HCT116 (cell line): Measurements from ENCODE around the gene KDM2B. TPM values are rescaled to one million over a fixed set of nuclear protein-coding genes. Genes with fewer than 3 reads are reported as not detected.

Experiments
- ATAC-seq: fragments of 200-7000 bp; cut with Tn5 transposase; 2 replicates; pipeline ENCODE4 v1.9.1; 2020; ENCODE audit warnings: mild to moderate bottlenecking, moderate library complexity
- BruUV-seq: library from RNA; stranded (reverse); fragments of 400-500 nt; replicated peaks from 2 replicates; lab custom pipeline; 2021; lab: Mats Ljungman, UMichigan
- CTCF ChIA-PET: fragments of 300-600 bp; sonication (Branson Sonifier 250); formaldehyde crosslinking; loops from one replicate; lab custom pipeline; 2021; ENCODE audit warnings: antibody characterized with exemption; lab: Charles Lee
- POLR2A ChIA-PET: fragments of 300-600, 350-600 bp; sonication (Branson Sonifier 250); formaldehyde crosslinking; loops from one replicate; lab custom pipeline; 2021; ENCODE audit warnings: antibody characterized with exemption; lab: Charles Lee
- RAD21 ChIA-PET, 2 experiments: fragments of 300-600 bp; sonication (Branson Sonifier 250); formaldehyde crosslinking; loops; one replicate each; lab custom pipeline; 2023; ENCODE audit warnings: low total read pairs in 2 of 2; ENCODE audit not compliant: uncharacterized antibody in 2 of 2, unreplicated experiment in 2 of 2, low non-redundant PET in 1 of 2; lab: Charles Lee
- DNase-seq: peaks from one replicate; pipeline ENCODE4 v3.0.0-alpha.2; 2010; ENCODE audit warnings: low read depth, low spot score
- H2AFZ ChIP-seq: fragments of 200-600 bp; shearing (Covaris generic), sonication (generic); 2 replicates; pipeline ENCODE4 v1.6.1; 2017; ENCODE audit warnings: low read depth, mixed run types, mixed read lengths, antibody characterized with exemption, low read length; ENCODE audit not compliant: poor library complexity, severe bottlenecking
- H3K27ac ChIP-seq: 2 replicates; pipeline ENCODE4 v1.5.1; 2012; ENCODE audit warnings: low read depth, low read length
- H3K27me3 ChIP-seq: fragments of 200-600 bp; sonication (generic); 2 replicates; pipeline ENCODE4 v1.6.1; 2016; ENCODE audit warnings: mixed run types, low read length, mixed read lengths; ENCODE audit not compliant: insufficient read depth
- H3K36me3 ChIP-seq, 2 experiments: fragments of 200-500 bp in 1 of 2; fragments of 200-600 bp in 1 of 2; sonication (Bioruptor generic) in 1 of 2; sonication (generic) in 1 of 2; 2 replicates each; pipeline versions ENCODE4 v1.5.1 to v1.6.1; 2014 to 2016; ENCODE audit warnings: low read length in 2 of 2, inconsistent platforms in 1 of 2, mixed read lengths in 1 of 2, mixed run types in 1 of 2; ENCODE audit not compliant: insufficient read depth in 2 of 2, control insufficient read depth in 1 of 2
- H3K4me1 ChIP-seq, 2 experiments: fragments of 200-600 bp in 1 of 2; sonication (generic) in 1 of 2; 2 replicates each; pipeline versions ENCODE4 v1.5.1 to v1.6.1; 2012 to 2017; ENCODE audit warnings: low read length in 2 of 2, inconsistent platforms in 1 of 2, mild to moderate bottlenecking in 1 of 2, mixed read lengths in 1 of 2, mixed run types in 1 of 2, moderate library complexity in 1 of 2; ENCODE audit not compliant: insufficient read depth in 2 of 2, control insufficient read depth in 1 of 2
- H3K4me2 ChIP-seq: fragments of 200-600 bp; sonication (generic); 2 replicates; pipeline ENCODE4 v1.6.1; 2017; ENCODE audit warnings: mixed run types, low read length, mixed read lengths
- H3K4me3 ChIP-seq, 2 experiments: fragments of 200-600 bp in 1 of 2; sonication (generic) in 1 of 2; replicated peaks in 1 of 2; 2 replicates each; pipeline ENCODE4 v1.5.1; 2011 to 2016; ENCODE audit warnings: low read length in 2 of 2, control low read depth in 1 of 2, low read depth in 1 of 2, mild to moderate bottlenecking in 1 of 2, mixed read lengths in 1 of 2, mixed run types in 1 of 2
- H3K79me2 ChIP-seq: fragments of 200-600 bp; sonication (generic); 2 replicates; pipeline ENCODE4 v1.6.1; 2017; ENCODE audit warnings: mild to moderate bottlenecking, mixed run types, low read length, moderate library complexity, mixed read lengths; ENCODE audit not compliant: insufficient read depth
- H3K9ac ChIP-seq: fragments of 200-600 bp; sonication (generic); 2 replicates; pipeline ENCODE4 v1.6.1; 2016; ENCODE audit warnings: low read length, mixed read lengths
- H3K9me2 ChIP-seq: fragments of 200-600 bp; sonication (generic), shearing (Covaris generic); 2 replicates; pipeline ENCODE4 v1.6.1; 2017; ENCODE audit warnings: mixed run types, mild to moderate bottlenecking, moderate library complexity; ENCODE audit not compliant: insufficient read depth
- H3K9me3 ChIP-seq, 2 experiments: fragments of 200-500 bp in 1 of 2; fragments of 200-600 bp in 1 of 2; sonication (Bioruptor generic) in 1 of 2; sonication (generic) in 1 of 2; 2 replicates each; pipeline ENCODE4 v1.6.1; 2014 to 2017; ENCODE audit warnings: low read length in 2 of 2, mixed read lengths in 2 of 2, inconsistent platforms in 1 of 2, low read depth in 1 of 2, mild to moderate bottlenecking in 1 of 2, mixed run types in 1 of 2, moderate library complexity in 1 of 2; ENCODE audit not compliant: control insufficient read depth in 1 of 2, insufficient read depth in 1 of 2
- H4K20me1 ChIP-seq: fragments of 200-600 bp; sonication (generic), shearing (Covaris generic); 2 replicates; pipeline ENCODE4 v1.6.1; 2017; ENCODE audit warnings: mixed run types, mild to moderate bottlenecking, moderate library complexity; ENCODE audit not compliant: insufficient read depth
- ATF3 ChIP-seq: IDR thresholded peaks from 2 replicates; pipeline ENCODE4 v1.6.1; 2012
- CBX3 ChIP-seq: IDR thresholded peaks from 2 replicates; pipeline ENCODE4 v1.6.1; 2012; ENCODE audit warnings: low read depth
- CEBPB ChIP-seq: IDR thresholded peaks from 2 replicates; pipeline ENCODE4 v1.6.1; 2012; ENCODE audit warnings: low read depth
- EGR1 ChIP-seq: IDR thresholded peaks from 2 replicates; pipeline ENCODE4 v1.6.1; 2012; ENCODE audit warnings: low read depth
- ELF1 ChIP-seq: IDR thresholded peaks from 2 replicates; pipeline ENCODE4 v1.6.1; 2012; ENCODE audit warnings: low read depth, borderline replicate concordance
- EZH2 ChIP-seq: fragments of 200-600 bp; sonication (generic); IDR thresholded peaks from 2 replicates; pipeline ENCODE4 v1.6.1; 2017; ENCODE audit warnings: antibody characterized with exemption, mixed run types
- EZH2phosphoT487 ChIP-seq: fragments of 200-600 bp; IDR thresholded peaks from 2 replicates; pipeline ENCODE4 v1.6.1; 2018; ENCODE audit warnings: antibody characterized with exemption, borderline replicate concordance
- FOSL1 ChIP-seq: IDR thresholded peaks from 2 replicates; pipeline ENCODE4 v1.6.1; 2012; ENCODE audit warnings: low read depth
- POLR2A ChIP-seq: IDR thresholded peaks from 2 replicates; pipeline ENCODE4 v1.7.0; 2011; ENCODE audit warnings: borderline replicate concordance; ENCODE audit not compliant: insufficient read depth, insufficient read length; ENCODE audit errors: extremely low read depth
- SIN3A ChIP-seq: IDR thresholded peaks from 2 replicates; pipeline ENCODE4 v1.6.1; 2012; ENCODE audit warnings: low read depth
- SRF ChIP-seq: IDR thresholded peaks from 2 replicates; pipeline ENCODE4 v1.6.1; 2012; ENCODE audit warnings: low read depth
- TCF7L2 ChIP-seq: IDR thresholded peaks from 2 replicates; pipeline ENCODE4 v1.7.0; 2011; ENCODE audit warnings: borderline replicate concordance, inconsistent platforms; ENCODE audit not compliant: insufficient read depth, insufficient read length; ENCODE audit errors: extremely low read depth
- YY1 ChIP-seq: IDR thresholded peaks from 2 replicates; pipeline ENCODE4 v1.6.1; 2011; ENCODE audit warnings: low read length, low read depth, moderate library complexity, mild to moderate bottlenecking; ENCODE audit not compliant: insufficient replicate concordance; ENCODE audit errors: extremely low read depth
- ZFX ChIP-seq: fragments of 450-650 bp; IDR thresholded peaks from 2 replicates; pipeline ENCODE4 v1.6.1; 2017
- ZNF274 ChIP-seq: fragments of 200-500 bp; sonication (Bioruptor generic); IDR thresholded peaks from 2 replicates; pipeline ENCODE4 v1.6.1; 2014; ENCODE audit warnings: mild to moderate bottlenecking, low read depth, low read length, inconsistent platforms
- intact Hi-C: fragments of 100-400 bp; cut with micrococcal nuclease; formaldehyde crosslinking; loops from 2 replicates; pipeline ENCODE4 v1.10.0; 2022
- total RNA-seq: library from RNA; stranded (reverse); gene quantifications from one replicate; pipeline ENCODE4 v1.2.1, GENCODE V29; 2021; ENCODE audit not compliant: unreplicated experiment
- TF ChIP-seq, protein P1 (sequence below): IDR thresholded peaks from 2 replicates; pipeline ENCODE4 v1.6.1; 2012

KDM2B gene
- total RNA-seq, 1 experiment from 2014 or later, result 36.7 TPM

DNA sequence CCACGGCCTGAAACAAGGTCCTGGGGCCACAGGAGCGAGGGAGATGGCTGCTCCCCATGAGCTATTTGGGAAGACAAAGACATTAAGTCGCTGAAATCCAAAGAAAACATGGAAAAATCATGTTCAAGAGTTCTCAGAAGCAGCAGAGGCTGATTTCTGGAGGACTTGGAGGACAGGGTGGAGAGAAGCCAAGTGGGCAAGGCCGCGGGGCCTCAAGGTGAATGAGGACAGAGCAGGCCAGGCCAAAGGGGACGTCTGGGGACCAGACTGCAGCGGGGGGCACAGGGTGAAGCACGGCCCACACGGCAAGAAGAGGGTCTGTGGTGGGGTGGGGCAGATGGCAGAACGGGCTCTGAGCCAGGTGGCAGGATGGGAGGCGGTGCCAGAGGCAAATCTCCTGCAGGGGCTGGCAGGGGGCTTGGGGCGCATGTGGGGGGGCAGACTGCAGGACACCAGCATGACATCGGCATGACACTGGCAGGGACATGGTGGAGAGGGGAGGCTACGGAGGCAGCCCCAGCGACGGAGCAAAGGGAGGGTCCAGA, 132.0 kb downstream of the KDM2B start:
- ATAC-seq (no peak), DNase-seq (no peak)
- Histone ChIP-seq H3K4me3 (no peak overlapping the region), H3K27me3 (no peaks in the 10 kb centered on the region), H3K4me1 (no peaks in the 10 kb centered on the region), H3K9me3 (no peaks in the 10 kb centered on the region), H3K9ac (no peak overlapping the region), H4K20me1 (no peaks in the 10 kb centered on the region), H3K79me2 (peaks cover 13% of the 10 kb centered on the region; the same call in 1 of the 2 replicates), H3K27ac (no peak overlapping the region), H2AFZ (no peak overlapping the region), H3K9me2 (no peaks in the 10 kb centered on the region), H3K4me2 (no peak overlapping the region), H3K36me3 (peaks cover 0 to 5% of the 10 kb centered on the region in 2 experiments; a peak in 2 of 4 replicates)
- ChIA-PET CTCF (no interaction called here), POLR2A (no interaction called here), RAD21 (no interaction called here)
- BruUV-seq, result no TSS peak
- no peak for TF ChIP-seq ATF3
- no peak for TF ChIP-seq ZNF274
- no peak for TF ChIP-seq YY1
- TF ChIP-seq ZFX, result no peak
- no peak for TF ChIP-seq CBX3
- TF ChIP-seq EZH2, result no peak
- no peak for TF ChIP-seq SRF
- no peak for TF ChIP-seq EGR1
- TF ChIP-seq TCF7L2, result no peak
- no peak for TF ChIP-seq ELF1
- TF ChIP-seq EZH2phosphoT487, result no peak
- no peak for TF ChIP-seq POLR2A
- TF ChIP-seq SIN3A, result no peak
- TF ChIP-seq FOSL1, result no peak
- TF ChIP-seq, protein P1, sequence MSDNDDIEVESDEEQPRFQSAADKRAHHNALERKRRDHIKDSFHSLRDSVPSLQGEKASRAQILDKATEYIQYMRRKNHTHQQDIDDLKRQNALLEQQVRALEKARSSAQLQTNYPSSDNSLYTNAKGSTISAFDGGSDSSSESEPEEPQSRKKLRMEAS, result no peak
- TF ChIP-seq CEBPB, result no peak
- intact Hi-C loops, result no loop called here
